Measurements from ENCODE around the gene NUP210L. TPM values are rescaled to one million over a fixed set of nuclear protein-coding genes. Genes with fewer than 3 reads are reported as not detected.

NUP210L gene
- total and polyA plus RNA-seq, 9 of the 15 experiments (the other 6 are each of a cell fraction or from before 2014, with no cell fraction given): 0.01 to 0.04 TPM; not detected in 7

- no peak for TF ChIP-seq RERE (CRISPR knock-in tag; IDR thresholded peaks at IDR 0.05; ENCODE audit: borderline replicate concordance)
- TF ChIP-seq IRF2 (CRISPR knock-in tag; IDR thresholded peaks at IDR 0.05): no peak
- TF ChIP-seq L3MBTL2 (IDR thresholded peaks at IDR 0.05): no peak
- no peak for TF ChIP-seq TCF3 (CRISPR knock-in tag; IDR thresholded peaks at IDR 0.05)
- TF ChIP-seq ATF7 (IDR thresholded peaks at IDR 0.05): no peak
- TF ChIP-seq, protein P1, sequence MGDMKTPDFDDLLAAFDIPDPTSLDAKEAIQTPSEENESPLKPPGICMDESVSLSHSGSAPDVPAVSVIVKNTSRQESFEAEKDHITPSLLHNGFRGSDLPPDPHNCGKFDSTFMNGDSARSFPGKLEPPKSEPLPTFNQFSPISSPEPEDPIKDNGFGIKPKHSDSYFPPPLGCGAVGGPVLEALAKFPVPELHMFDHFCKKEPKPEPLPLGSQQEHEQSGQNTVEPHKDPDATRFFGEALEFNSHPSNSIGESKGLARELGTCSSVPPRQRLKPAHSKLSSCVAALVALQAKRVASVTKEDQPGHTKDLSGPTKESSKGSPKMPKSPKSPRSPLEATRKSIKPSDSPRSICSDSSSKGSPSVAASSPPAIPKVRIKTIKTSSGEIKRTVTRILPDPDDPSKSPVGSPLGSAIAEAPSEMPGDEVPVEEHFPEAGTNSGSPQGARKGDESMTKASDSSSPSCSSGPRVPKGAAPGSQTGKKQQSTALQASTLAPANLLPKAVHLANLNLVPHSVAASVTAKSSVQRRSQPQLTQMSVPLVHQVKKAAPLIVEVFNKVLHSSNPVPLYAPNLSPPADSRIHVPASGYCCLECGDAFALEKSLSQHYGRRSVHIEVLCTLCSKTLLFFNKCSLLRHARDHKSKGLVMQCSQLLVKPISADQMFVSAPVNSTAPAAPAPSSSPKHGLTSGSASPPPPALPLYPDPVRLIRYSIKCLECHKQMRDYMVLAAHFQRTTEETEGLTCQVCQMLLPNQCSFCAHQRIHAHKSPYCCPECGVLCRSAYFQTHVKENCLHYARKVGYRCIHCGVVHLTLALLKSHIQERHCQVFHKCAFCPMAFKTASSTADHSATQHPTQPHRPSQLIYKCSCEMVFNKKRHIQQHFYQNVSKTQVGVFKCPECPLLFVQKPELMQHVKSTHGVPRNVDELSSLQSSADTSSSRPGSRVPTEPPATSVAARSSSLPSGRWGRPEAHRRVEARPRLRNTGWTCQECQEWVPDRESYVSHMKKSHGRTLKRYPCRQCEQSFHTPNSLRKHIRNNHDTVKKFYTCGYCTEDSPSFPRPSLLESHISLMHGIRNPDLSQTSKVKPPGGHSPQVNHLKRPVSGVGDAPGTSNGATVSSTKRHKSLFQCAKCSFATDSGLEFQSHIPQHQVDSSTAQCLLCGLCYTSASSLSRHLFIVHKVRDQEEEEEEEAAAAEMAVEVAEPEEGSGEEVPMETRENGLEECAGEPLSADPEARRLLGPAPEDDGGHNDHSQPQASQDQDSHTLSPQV (IDR thresholded peaks at IDR 0.05): no peak
- TF ChIP-seq, protein P2, sequence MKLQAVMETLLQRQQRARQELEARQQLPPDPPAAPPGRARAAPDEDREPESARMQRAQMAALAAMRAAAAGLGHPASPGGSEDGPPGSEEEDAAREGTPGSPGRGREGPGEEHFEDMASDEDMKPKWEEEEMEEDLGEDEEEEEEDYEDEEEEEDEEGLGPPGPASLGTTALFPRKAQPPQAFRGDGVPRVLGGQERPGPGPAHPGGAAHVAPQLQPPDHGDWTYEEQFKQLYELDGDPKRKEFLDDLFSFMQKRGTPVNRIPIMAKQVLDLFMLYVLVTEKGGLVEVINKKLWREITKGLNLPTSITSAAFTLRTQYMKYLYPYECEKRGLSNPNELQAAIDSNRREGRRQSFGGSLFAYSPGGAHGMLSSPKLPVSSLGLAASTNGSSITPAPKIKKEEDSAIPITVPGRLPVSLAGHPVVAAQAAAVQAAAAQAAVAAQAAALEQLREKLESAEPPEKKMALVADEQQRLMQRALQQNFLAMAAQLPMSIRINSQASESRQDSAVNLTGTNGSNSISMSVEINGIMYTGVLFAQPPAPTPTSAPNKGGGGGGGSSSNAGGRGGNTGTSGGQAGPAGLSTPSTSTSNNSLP (IDR thresholded peaks at IDR 0.05; ENCODE audit: borderline replicate concordance, low read depth, low read length): peak; percentile 67; the same call in 1 of the 2 replicates
- peak; percentile 18 for TF ChIP-seq MEIS2 (IDR thresholded peaks at IDR 0.05; ENCODE audit: partially characterized antibody)
- no peak for TF ChIP-seq SAFB (IDR thresholded peaks at IDR 0.05; ENCODE audit: borderline replicate concordance, low read depth, low read length)
- TF ChIP-seq, protein P3, sequence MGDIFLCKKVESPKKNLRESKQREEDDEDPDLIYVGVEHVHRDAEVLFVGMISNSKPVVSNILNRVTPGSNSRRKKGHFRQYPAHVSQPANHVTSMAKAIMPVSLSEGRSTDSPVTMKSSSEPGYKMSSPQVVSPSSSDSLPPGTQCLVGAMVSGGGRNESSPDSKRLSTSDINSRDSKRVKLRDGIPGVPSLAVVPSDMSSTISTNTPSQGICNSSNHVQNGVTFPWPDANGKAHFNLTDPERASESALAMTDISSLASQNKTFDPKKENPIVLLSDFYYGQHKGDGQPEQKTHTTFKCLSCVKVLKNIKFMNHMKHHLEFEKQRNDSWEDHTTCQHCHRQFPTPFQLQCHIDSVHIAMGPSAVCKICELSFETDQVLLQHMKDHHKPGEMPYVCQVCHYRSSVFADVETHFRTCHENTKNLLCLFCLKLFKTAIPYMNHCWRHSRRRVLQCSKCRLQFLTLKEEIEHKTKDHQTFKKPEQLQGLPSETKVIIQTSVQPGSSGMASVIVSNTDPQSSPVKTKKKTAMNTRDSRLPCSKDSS (IDR thresholded peaks at IDR 0.05; ENCODE audit: low read depth, partially characterized antibody): no peak
- no peak for TF ChIP-seq TARDBP (IDR thresholded peaks at IDR 0.05)
- TF ChIP-seq PHB2 (IDR thresholded peaks at IDR 0.05; ENCODE audit: low read depth): no peak
- no peak for TF ChIP-seq ZBTB7A (IDR thresholded peaks at IDR 0.05; ENCODE audit: borderline replicate concordance, control insufficient read depth, low read depth, low read length)
- no peak for TF ChIP-seq MLLT1 (IDR thresholded peaks at IDR 0.05)
Observed at GRCh38 chr1:154145986-154146385, 8.9 kb downstream of the NUP210L start (continued).

Data from K562 (cell line).